OCI-LY1 (cell line): Measurements from ENCODE around the gene CCDC9B.

Experiments used
- H2AFZ ChIP-seq: fragments of 200-600 bp; sonication (generic), shearing (Covaris generic); 2 replicates; pipeline ENCODE4 v1.6.0; 2014; ENCODE audit warnings: antibody characterized with exemption, mild to moderate bottlenecking, low read length
- H3F3A ChIP-seq: fragments of 200-600 bp; sonication (generic), shearing (Covaris generic); 2 replicates; pipeline ENCODE4 v1.6.0; 2014; ENCODE audit warnings: mild to moderate bottlenecking, antibody characterized with exemption, low read length, moderate library complexity; ENCODE audit not compliant: insufficient read depth
- H3K27ac ChIP-seq: fragments of 200-600 bp; sonication (generic); 2 replicates; pipeline ENCODE4 v1.5.1; 2014; ENCODE audit warnings: low read length, mixed run types, mild to moderate bottlenecking, low read depth; ENCODE audit not compliant: poor library complexity, severe bottlenecking
- H3K27me3 ChIP-seq: fragments of 200-600 bp; sonication (generic); 2 replicates; pipeline ENCODE4 v1.6.0; 2014; ENCODE audit warnings: antibody characterized with exemption, mild to moderate bottlenecking, low read length, moderate library complexity; ENCODE audit not compliant: insufficient read depth
- H3K36me3 ChIP-seq: fragments of 200-600 bp; sonication (generic); 2 replicates; pipeline ENCODE4 v1.6.1; 2014; ENCODE audit warnings: mild to moderate bottlenecking, antibody characterized with exemption, low read length, moderate library complexity, mixed read lengths; ENCODE audit not compliant: insufficient read depth
- H3K4me1 ChIP-seq: fragments of 200-600 bp; sonication (generic); 2 replicates; pipeline ENCODE4 v1.5.1; 2014; ENCODE audit warnings: mild to moderate bottlenecking, low read length, moderate library complexity; ENCODE audit not compliant: insufficient read depth, severe bottlenecking
- H3K4me2 ChIP-seq: fragments of 200-600 bp; sonication (generic), shearing (Covaris generic); 2 replicates; pipeline ENCODE4 v1.6.1; 2014; ENCODE audit warnings: low read length
- H3K4me3 ChIP-seq: fragments of 200-600 bp; sonication (generic); 2 replicates; pipeline ENCODE4 v1.5.1; 2014; ENCODE audit warnings: low read length, low read depth, mild to moderate bottlenecking, mixed read lengths; ENCODE audit not compliant: poor library complexity, severe bottlenecking
- H3K79me2 ChIP-seq: fragments of 200-600 bp; shearing (Covaris generic); 2 replicates; pipeline ENCODE4 v1.6.1; 2016; ENCODE audit warnings: mixed run types, low read length, mixed read lengths; ENCODE audit not compliant: insufficient read depth
- H3K9ac ChIP-seq: fragments of 200-600 bp; sonication (generic), shearing (Covaris generic); 2 replicates; pipeline ENCODE4 v1.6.1; 2014; ENCODE audit warnings: mild to moderate bottlenecking, low read length, mixed read lengths
- H3K9me2 ChIP-seq: fragments of 200-600 bp; sonication (generic), shearing (Covaris generic); 2 replicates; pipeline ENCODE4 v1.6.1; 2014; ENCODE audit warnings: low read depth, mild to moderate bottlenecking, low read length, mixed read lengths
- H3K9me3 ChIP-seq: fragments of 200-600 bp; shearing (Covaris generic); 2 replicates; pipeline ENCODE4 v1.6.1; 2014; ENCODE audit warnings: low read length, mixed read lengths
- H4K20me1 ChIP-seq: fragments of 200-600 bp; sonication (generic), shearing (Covaris generic); 2 replicates; pipeline ENCODE4 v1.6.0; 2016; ENCODE audit warnings: mild to moderate bottlenecking, low read length; ENCODE audit not compliant: insufficient read depth
- CTCF ChIP-seq: fragments of 200-600 bp; sonication (generic), shearing (Covaris generic); IDR thresholded peaks from 2 replicates; pipeline ENCODE4 v1.5.1; 2017; ENCODE audit warnings: mild to moderate bottlenecking, antibody characterized with exemption, low read length, moderate library complexity, mixed read lengths
- EZH2 ChIP-seq: fragments of 200-600 bp; sonication (generic), shearing (Covaris generic); IDR thresholded peaks from 2 replicates; pipeline ENCODE4 v1.8.0; 2017; ENCODE audit warnings: borderline replicate concordance, mixed run types, mild to moderate bottlenecking, antibody characterized with exemption, low read length, moderate library complexity, mixed read lengths

CCDC9B gene

GRCh38 chr15:40310993-40311392 lies 29.7 kb downstream of the CCDC9B start:
- no peaks in the 10 kb centered on the region for H3K9me2 ChIP-seq
- peaks cover 29% of the 10 kb centered on the region for H3K4me1 ChIP-seq
- H3K27ac ChIP-seq = no peak overlapping the region
- H3K79me2 ChIP-seq = no peaks in the 10 kb centered on the region
- H3K9ac ChIP-seq = no peak overlapping the region
- no peaks in the 10 kb centered on the region for H3K36me3 ChIP-seq
- H3K4me2 ChIP-seq = no peak overlapping the region
- TF ChIP-seq EZH2 = no peak
- no peak for TF ChIP-seq CTCF
- no peaks in the 10 kb centered on the region for H3F3A ChIP-seq
- H2AFZ ChIP-seq = no peak overlapping the region
- no peaks in the 10 kb centered on the region for H4K20me1 ChIP-seq
- H3K27me3 ChIP-seq = no peaks in the 10 kb centered on the region
- H3K4me3 ChIP-seq = no peak overlapping the region
- no peaks in the 10 kb centered on the region for H3K9me3 ChIP-seq

- no peak overlapping the region for H3K4me2 ChIP-seq
- H3K27ac ChIP-seq = no peak overlapping the region
- H4K20me1 ChIP-seq = no peaks in the 10 kb centered on the region
- no peak overlapping the region for H2AFZ ChIP-seq
- peaks cover 29% of the 10 kb centered on the region for H3K4me1 ChIP-seq
- H3K36me3 ChIP-seq = no peaks in the 10 kb centered on the region
- no peaks in the 10 kb centered on the region for H3K27me3 ChIP-seq
- H3K4me3 ChIP-seq = no peak overlapping the region
- TF ChIP-seq EZH2 (no peak), CTCF (peak; percentile 89)
- no peaks in the 10 kb centered on the region for H3K9me3 ChIP-seq
- no peak overlapping the region for H3K9ac ChIP-seq
- no peaks in the 10 kb centered on the region for H3K79me2 ChIP-seq
- no peaks in the 10 kb centered on the region for H3K9me2 ChIP-seq
- no peaks in the 10 kb centered on the region for H3F3A ChIP-seq
Measured at GRCh38 chr15:40310001-40310959, 30.5 kb downstream of the CCDC9B start.

- Histone ChIP-seq H3K9me2 (no peaks in the 10 kb centered on the region), H3K9ac (no peak overlapping the region; the same call in 1 of the 2 replicates), H3K36me3 (no peaks in the 10 kb centered on the region), H2AFZ (no peak overlapping the region), H4K20me1 (no peaks in the 10 kb centered on the region), H3K4me2 (no peak overlapping the region; the same call in 1 of the 2 replicates), H3K79me2 (no peaks in the 10 kb centered on the region), H3K9me3 (no peaks in the 10 kb centered on the region), H3K4me3 (peak overlapping the region; percentile 60), H3F3A (no peaks in the 10 kb centered on the region), H3K27me3 (no peaks in the 10 kb centered on the region), H3K4me1 (peaks cover 29% of the 10 kb centered on the region), H3K27ac (no peak overlapping the region)
- TF ChIP-seq EZH2 = no peak
- no peak for TF ChIP-seq CTCF
Measured at GRCh38 chr15:40309344-40309862, 31.3 kb downstream of the CCDC9B start.
